Activated T-cell treated with anti-CD3 and anti-CD28 coated beads, Interleukin-2, amount 50 U/mL, for 24 hours (primary cell): ENCODE results near the gene KIF21B.

ENCODE experiments used
- DNase-seq: peaks from one replicate; pipeline ENCODE4 v3.0.0-alpha.2; 2020
- H3K27ac Mint-ChIP-seq: 2 replicates; pipeline ENCODE4 v1.8.0; 2020; ENCODE audit warnings: mild to moderate bottlenecking, mixed read lengths
- H3K27me3 Mint-ChIP-seq: 2 replicates; pipeline ENCODE4 v1.8.0; 2020; ENCODE audit warnings: mixed read lengths
- H3K36me3 Mint-ChIP-seq: 2 replicates; pipeline ENCODE4 v1.8.0; 2020; ENCODE audit warnings: low read depth, mixed read lengths
- H3K4me1 Mint-ChIP-seq: 2 replicates; pipeline ENCODE4 v1.8.0; 2020; ENCODE audit warnings: low read depth, mixed read lengths
- H3K4me3 Mint-ChIP-seq: 2 replicates; pipeline ENCODE4 v1.8.0; 2020; ENCODE audit warnings: mild to moderate bottlenecking, moderate library complexity, mixed read lengths
- H3K9me3 Mint-ChIP-seq: 2 replicates; pipeline ENCODE4 v1.8.0; 2020; ENCODE audit warnings: mixed read lengths

KIF21B gene

DNA sequence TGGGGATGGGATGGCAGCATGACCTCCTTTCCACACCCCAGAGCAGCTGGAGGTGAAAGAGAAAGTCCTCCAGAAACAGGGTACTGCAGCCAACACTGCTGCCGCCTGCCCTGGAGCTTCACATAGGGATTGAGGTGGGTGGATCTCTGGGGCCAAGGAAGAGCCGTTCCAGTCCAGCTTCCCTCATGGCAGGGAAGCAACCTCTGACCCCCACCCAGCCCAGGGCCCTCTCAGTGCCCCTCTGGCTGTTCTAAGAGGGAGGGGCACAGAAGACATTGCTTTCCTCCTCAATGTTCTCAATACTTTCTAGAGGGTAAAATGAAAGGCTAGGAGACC, 5.7 kb downstream of the KIF21B start:
- no peaks in the 10 kb centered on the region for H3K27me3 Mint-ChIP-seq
- H3K4me1 Mint-ChIP-seq = peaks cover 97% of the 10 kb centered on the region
- no peak for DNase-seq
- peaks cover 33% of the 10 kb centered on the region for H3K36me3 Mint-ChIP-seq
- peak overlapping the region; percentile 98 for H3K27ac Mint-ChIP-seq
- no peaks in the 10 kb centered on the region for H3K9me3 Mint-ChIP-seq
- no peak overlapping the region for H3K4me3 Mint-ChIP-seq

DNA sequence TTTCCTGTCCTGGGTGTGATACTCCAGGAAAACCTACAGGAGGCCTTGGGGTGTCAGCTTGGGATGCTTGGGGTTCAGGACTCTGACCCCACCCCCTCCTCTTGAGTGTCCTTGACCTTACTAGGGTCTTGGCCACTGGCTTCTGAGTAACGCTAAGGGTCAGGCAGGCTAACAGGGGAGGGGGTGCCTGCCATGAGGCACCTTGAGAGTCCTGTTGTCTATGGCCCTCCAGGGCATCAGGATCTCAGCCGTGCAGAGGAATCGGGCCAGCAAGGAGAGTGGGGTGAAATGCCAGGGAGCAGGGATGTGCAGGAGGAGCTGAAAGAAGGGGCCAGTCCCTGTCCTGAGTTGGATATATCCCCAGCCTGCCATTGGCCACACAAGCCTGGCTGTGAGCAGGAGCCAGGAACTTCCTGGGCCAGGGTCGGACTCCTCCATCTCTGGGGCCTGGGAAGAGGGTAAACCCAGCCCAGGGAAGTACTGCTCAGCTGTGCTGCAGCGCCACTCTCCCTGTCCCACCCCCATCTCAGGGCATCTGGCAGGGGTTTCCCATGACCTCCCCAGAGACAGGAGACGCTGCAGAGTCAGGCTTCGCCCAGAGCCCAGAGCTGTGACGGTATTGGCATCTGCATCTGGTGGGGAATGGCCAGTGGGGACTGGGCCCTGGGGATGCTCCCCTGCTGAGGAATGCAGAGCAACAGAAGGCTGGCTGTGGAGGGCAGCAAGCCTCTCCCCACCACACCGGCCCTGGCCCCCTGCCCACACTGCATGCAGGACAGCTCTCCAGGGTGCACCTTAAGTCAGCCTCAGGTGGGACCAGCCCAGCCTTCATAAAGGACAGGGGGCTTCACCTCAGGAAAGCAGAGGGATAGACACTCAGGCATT, 6.3 kb downstream of the KIF21B start:
- H3K27ac Mint-ChIP-seq = peak overlapping the region; percentile 98
- H3K4me3 Mint-ChIP-seq = no peak overlapping the region
- H3K9me3 Mint-ChIP-seq = no peaks in the 10 kb centered on the region
- peaks cover 97% of the 10 kb centered on the region for H3K4me1 Mint-ChIP-seq
- DNase-seq = no peak
- no peaks in the 10 kb centered on the region for H3K27me3 Mint-ChIP-seq
- H3K36me3 Mint-ChIP-seq = peaks cover 28% of the 10 kb centered on the region

- no peaks in the 10 kb centered on the region for H3K9me3 Mint-ChIP-seq
- H3K27me3 Mint-ChIP-seq = no peaks in the 10 kb centered on the region
- H3K36me3 Mint-ChIP-seq = peaks cover 26% of the 10 kb centered on the region
- DNase-seq = no peak
- peak overlapping the region; percentile 43 for H3K4me3 Mint-ChIP-seq
- peaks cover 97% of the 10 kb centered on the region for H3K4me1 Mint-ChIP-seq
- peak overlapping the region; percentile 98 for H3K27ac Mint-ChIP-seq
Observed at GRCh38 chr1:201016211-201016651, 7.3 kb downstream of the KIF21B start.

- H3K36me3 Mint-ChIP-seq = peaks cover 26% of the 10 kb centered on the region
- no peaks in the 10 kb centered on the region for H3K9me3 Mint-ChIP-seq
- peaks cover 96% of the 10 kb centered on the region for H3K4me1 Mint-ChIP-seq
- DNase-seq = no peak
- peak overlapping the region; percentile 98 for H3K27ac Mint-ChIP-seq
- H3K27me3 Mint-ChIP-seq = no peaks in the 10 kb centered on the region
- peak overlapping the region; percentile 43 for H3K4me3 Mint-ChIP-seq
Observed at GRCh38 chr1:201015551-201016091, 7.9 kb downstream of the KIF21B start.

- H3K27ac Mint-ChIP-seq = peak overlapping the region; percentile 50
- no peak overlapping the region for H3K4me3 Mint-ChIP-seq
- no peaks in the 10 kb centered on the region for H3K27me3 Mint-ChIP-seq
- no peaks in the 10 kb centered on the region for H3K9me3 Mint-ChIP-seq
- peaks cover 26% of the 10 kb centered on the region for H3K36me3 Mint-ChIP-seq
- peaks cover 92% of the 10 kb centered on the region for H3K4me1 Mint-ChIP-seq
- DNase-seq = no peak
Observed at GRCh38 chr1:201014816-201015200, 8.7 kb downstream of the KIF21B start.

- peak overlapping the region; percentile 73 for H3K27ac Mint-ChIP-seq
- no peak overlapping the region for H3K4me3 Mint-ChIP-seq
- no peaks in the 10 kb centered on the region for H3K27me3 Mint-ChIP-seq
- peaks cover 29% of the 10 kb centered on the region for H3K36me3 Mint-ChIP-seq
- H3K4me1 Mint-ChIP-seq = peaks cover 92% of the 10 kb centered on the region
- DNase-seq = no peak
- no peaks in the 10 kb centered on the region for H3K9me3 Mint-ChIP-seq
Observed at GRCh38 chr1:201013991-201014815, 9.3 kb downstream of the KIF21B start.

- H3K36me3 Mint-ChIP-seq = peaks cover 29% of the 10 kb centered on the region
- no peak overlapping the region for H3K4me3 Mint-ChIP-seq
- no peaks in the 10 kb centered on the region for H3K27me3 Mint-ChIP-seq
- no peak for DNase-seq
- peaks cover 92% of the 10 kb centered on the region for H3K4me1 Mint-ChIP-seq
- peak overlapping the region; percentile 73 for H3K27ac Mint-ChIP-seq
- no peaks in the 10 kb centered on the region for H3K9me3 Mint-ChIP-seq
Observed at GRCh38 chr1:201013031-201013485, 10.5 kb downstream of the KIF21B start.

GRCh38 chr1:201011616-201012015, 11.9 kb downstream of the KIF21B start:
- H3K27ac Mint-ChIP-seq = no peak overlapping the region
- H3K36me3 Mint-ChIP-seq = peaks cover 25% of the 10 kb centered on the region
- no peak overlapping the region for H3K4me3 Mint-ChIP-seq
- H3K9me3 Mint-ChIP-seq = no peaks in the 10 kb centered on the region
- no peaks in the 10 kb centered on the region for H3K27me3 Mint-ChIP-seq
- peaks cover 78% of the 10 kb centered on the region for H3K4me1 Mint-ChIP-seq
- no peak for DNase-seq

- Mint-ChIP-seq H3K36me3 (peaks cover 23% of the 10 kb centered on the region), H3K4me1 (peaks cover 63% of the 10 kb centered on the region), H3K27ac (peak overlapping the region; percentile 68), H3K9me3 (no peaks in the 10 kb centered on the region), H3K4me3 (no peak overlapping the region), H3K27me3 (no peaks in the 10 kb centered on the region)
- DNase-seq = no peak
Observed at GRCh38 chr1:201009962-201010645, 13.4 kb downstream of the KIF21B start.

- H3K9me3 Mint-ChIP-seq = no peaks in the 10 kb centered on the region
- peaks cover 55% of the 10 kb centered on the region for H3K4me1 Mint-ChIP-seq
- H3K4me3 Mint-ChIP-seq = no peak overlapping the region
- no peaks in the 10 kb centered on the region for H3K27me3 Mint-ChIP-seq
- peaks cover 22% of the 10 kb centered on the region for H3K36me3 Mint-ChIP-seq
- DNase-seq = no peak
- peak overlapping the region; percentile 29 for H3K27ac Mint-ChIP-seq
Observed at GRCh38 chr1:201008666-201009360, 14.7 kb downstream of the KIF21B start.

DNA sequence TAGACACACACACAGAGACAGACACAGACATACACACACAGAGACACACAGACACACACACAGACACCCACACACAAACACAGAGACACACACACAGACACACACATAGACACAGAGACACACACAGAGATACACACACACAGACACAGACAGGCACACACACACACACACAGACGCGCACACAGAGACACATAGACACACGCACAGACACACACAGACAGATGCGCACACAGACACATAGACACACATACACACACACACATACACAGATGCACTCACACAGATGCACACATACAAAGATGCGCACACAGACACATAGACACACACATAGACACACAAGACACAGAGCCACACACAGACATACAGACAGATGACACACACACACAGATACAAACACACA, 16.0 kb downstream of the KIF21B start:
- H3K27me3 Mint-ChIP-seq = no peaks in the 10 kb centered on the region
- no peak overlapping the region for H3K27ac Mint-ChIP-seq
- H3K36me3 Mint-ChIP-seq = peaks cover 16% of the 10 kb centered on the region
- no peaks in the 10 kb centered on the region for H3K9me3 Mint-ChIP-seq
- DNase-seq = no peak
- H3K4me1 Mint-ChIP-seq = peaks cover 50% of the 10 kb centered on the region
- H3K4me3 Mint-ChIP-seq = no peak overlapping the region

- Mint-ChIP-seq H3K9me3 (no peaks in the 10 kb centered on the region), H3K4me3 (no peak overlapping the region), H3K4me1 (peaks cover 47% of the 10 kb centered on the region), H3K27me3 (no peaks in the 10 kb centered on the region), H3K27ac (no peak overlapping the region), H3K36me3 (peaks cover 14% of the 10 kb centered on the region)
- DNase-seq = no peak
Observed at GRCh38 chr1:201006450-201006849, 17.1 kb downstream of the KIF21B start.

DNA sequence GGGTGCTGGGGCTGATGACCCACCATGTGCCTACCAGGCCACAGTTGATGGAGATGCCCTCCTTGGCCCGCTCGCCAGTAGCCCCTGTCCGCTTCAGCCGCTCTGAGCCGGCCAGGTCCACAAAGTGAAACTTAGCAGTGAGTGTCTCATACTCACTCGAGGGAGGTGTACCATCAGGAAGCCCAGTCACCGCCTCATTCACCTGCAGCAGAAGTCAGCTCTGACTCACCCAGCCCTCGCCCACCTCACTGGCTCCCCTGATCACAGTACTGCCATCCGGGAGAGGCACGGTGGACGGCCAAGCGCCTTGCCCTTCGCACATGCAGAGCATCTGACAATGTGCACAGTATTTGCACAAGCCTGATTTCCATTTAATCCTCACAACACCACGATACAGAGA, 18.8 kb downstream of the KIF21B start:
- peaks cover 13% of the 10 kb centered on the region for H3K36me3 Mint-ChIP-seq
- H3K9me3 Mint-ChIP-seq = no peaks in the 10 kb centered on the region
- no peaks in the 10 kb centered on the region for H3K27me3 Mint-ChIP-seq
- no peak for DNase-seq
- H3K4me1 Mint-ChIP-seq = peaks cover 36% of the 10 kb centered on the region
- H3K4me3 Mint-ChIP-seq = no peak overlapping the region
- peak overlapping the region; percentile 68 for H3K27ac Mint-ChIP-seq

GRCh38 chr1:201004154-201004553, 19.4 kb downstream of the KIF21B start:
- Mint-ChIP-seq H3K27ac (no peak overlapping the region), H3K9me3 (no peaks in the 10 kb centered on the region), H3K4me3 (no peak overlapping the region), H3K27me3 (no peaks in the 10 kb centered on the region), H3K36me3 (peaks cover 8% of the 10 kb centered on the region), H3K4me1 (peaks cover 30% of the 10 kb centered on the region)
- no peak for DNase-seq
